ENCODE results near the gene LRRC23. TPM values are rescaled to one million over a fixed set of nuclear protein-coding genes. Genes with fewer than 3 reads are reported as not detected.

LRRC23 gene
- total and polyA plus RNA-seq, 9 of the 15 experiments (the other 6 are each of a cell fraction or from before 2014, with no cell fraction given): 2.2 to 7.0 (median 3.0) TPM

- intact Hi-C loops (cut with micrococcal nuclease) (loop anchor here (1.0 to 10.0 kb wide), 3 partner anchors 14 to 224 kb away; partner anchors contain the start of gene PEX5), in situ Hi-C loops (cut with MboI) (no loop called here)
- FAIRE-seq: peak; percentile 81
- no peaks in the 10 kb centered on the region for H3K27me3 ChIP-seq (ENCODE audit: control insufficient read depth in 2 of 2, insufficient read depth in 2 of 2, low read length in 2 of 2)
- 70% methylated on average over 11 of the region's 13 CpGs for WGBS (ENCODE audit: insufficient coverage, low coverage, missing lambda C conversion rate)
- no peaks in the 10 kb centered on the region for H3K9me3 ChIP-seq (replicated peaks; ENCODE audit: control insufficient read depth, insufficient read depth, low read depth, low read length)
- ChIA-PET CTCF (ENCODE audit: low intra/inter-chr PET ratio) (interaction anchor here (1.4 to 1.8 kb wide), 3 partner anchors 16 to 91 kb away, joined by 4 to 13 read pairs (median 5); partner anchors contain the start of genes C12orf57 and RNU7-1), POLR2A (interaction anchor here (0.6 to 8.0 kb wide), 16 partner anchors 9 to 406 kb away, joined by 3 to 98 read pairs (median 4); partner anchors contain the start of genes C12orf57, RNU7-1, SPSB2 and TPI1)
- H3K4me3 ChIP-seq: peak overlapping the region; percentile 42
- H3K79me2 ChIP-seq (ENCODE audit: control insufficient read depth, insufficient read depth, low read length): peaks cover 10% of the 10 kb centered on the region; the same call in 2 of the 3 replicates
- H3K4me2 ChIP-seq (ENCODE audit: insufficient read depth, low read length): peak overlapping the region; percentile 95
- peak overlapping the region; percentile 89 for H2AFZ ChIP-seq (ENCODE audit: low read depth, low read length)
- peak in 1 of 4 experiments; percentile 65 for DNase-seq (ENCODE audit: extremely low read depth in 1 of 4, low spot score in 3 of 4)
- H3K9me1 ChIP-seq (ENCODE audit: control insufficient read depth, insufficient read depth, low read length): no peaks in the 10 kb centered on the region
- ATAC-seq: peak; percentile 50
- peak overlapping the region; percentile 92 to 96 for H3K9ac ChIP-seq (ENCODE audit: insufficient read depth in 1 of 2, low read depth in 2 of 2, low read length in 2 of 2)
- peak overlapping the region; percentile 96 for H3K27ac ChIP-seq (ENCODE audit: extremely low read depth, low read depth, low read length)
- H4K20me1 ChIP-seq (replicated peaks; ENCODE audit: control insufficient read depth, insufficient read depth, low read length): no peaks in the 10 kb centered on the region
- no TSS peak for BruUV-seq (replicated peaks)
- H3K36me3 ChIP-seq (ENCODE audit: control insufficient read depth, insufficient read depth, low read length): peaks cover 13% of the 10 kb centered on the region; the same call in 1 of the 3 replicates
- peaks cover 41 to 72% of the 10 kb centered on the region in 2 experiments for H3K4me1 ChIP-seq (replicated peaks in 1 of 2; ENCODE audit: control insufficient read depth in 2 of 2, insufficient read depth in 2 of 2, low read length in 2 of 2)
- TF ChIP-seq CTCF (IDR thresholded peaks at IDR 0.05 in 2 of 3, conservative IDR thresholded peaks at IDR 0.05 in 1 of 3; ENCODE audit: insufficient read depth in 2 of 3, low read depth in 1 of 3, low read length in 3 of 3): peak; percentile 62 to 67 (median 64); a peak in 5 of 6 replicates
- peak; percentile 60; the same call in 1 of the 2 replicates for TF ChIP-seq ZNF263 (CRISPR knock-in tag; IDR thresholded peaks at IDR 0.05; ENCODE audit: borderline replicate concordance)
- peak; percentile 38; the same call in 1 of the 2 replicates for TF ChIP-seq GABPB1 (CRISPR knock-in tag; IDR thresholded peaks at IDR 0.05)
- TF ChIP-seq ZNF23 (CRISPR knock-in tag; IDR thresholded peaks at IDR 0.05): no peak
- no peak for TF ChIP-seq CUX1 (CRISPR knock-in tag; IDR thresholded peaks at IDR 0.05)
- TF ChIP-seq RFX5 (IDR thresholded peaks at IDR 0.05; ENCODE audit: low read depth, low read length): no peak
- 0 out of 2 replicates have a peak, but pooled peaks have one; percentile 27 for TF ChIP-seq DEAF1 (CRISPR knock-in tag; IDR thresholded peaks at IDR 0.05)
- TF ChIP-seq SIN3A (IDR thresholded peaks at IDR 0.05; ENCODE audit: borderline replicate concordance in 2 of 2, control insufficient read depth in 1 of 2, low read depth in 2 of 2, low read length in 2 of 2): no peak
- TF ChIP-seq SMC3 (conservative IDR thresholded peaks at IDR 0.05; ENCODE audit: insufficient read depth, low read depth, low read length): peak; percentile 18; the same call in 1 of the 2 replicates
- TF ChIP-seq RAD21 (CRISPR knock-in tag; conservative IDR thresholded peaks at IDR 0.05 in 1 of 2, IDR thresholded peaks at IDR 0.05 in 1 of 2): peak; percentile 58 to 67
Measured at GRCh38 chr12:6960593-6961277, 56.1 kb downstream of the LRRC23 start.
